Measurements from ENCODE around the gene GPR176.

Gene GPR176

GRCh38 chr15:39919748-39920509, at the start of gene GPR176:
Gene GPR176 (minus strand): TSS chr15:39920266. CDS start chr15:39920026, 240 bp downstream.
- H4K20me1 ChIP-seq = peaks cover 27% of the 10 kb centered on the region
- H3K9me3 ChIP-seq = peaks cover 21% of the 10 kb centered on the region
- peaks cover 25% of the 10 kb centered on the region for H3K36me3 ChIP-seq
- H3K27ac ChIP-seq = peak within 1 kb of the TSS; percentile 96
- TF ChIP-seq Cebpa-rat (IDR thresholded peaks at IDR 0.05) = no peak
- peaks cover 57% of the 10 kb centered on the region for H3K4me1 ChIP-seq
- peak within 1 kb of the TSS; percentile 82 for H3K4me2 ChIP-seq
- H3K27me3 ChIP-seq = no peaks in the 10 kb centered on the region
- H3K9ac ChIP-seq = peak within 1 kb of the TSS; percentile 96
- H3K4me3 ChIP-seq = peak within 1 kb of the TSS; percentile 91

GRCh38 chr15:39969002-39969394, 48.9 kb upstream of the GPR176 start:
- TF ChIP-seq Cebpa-rat (IDR thresholded peaks at IDR 0.05) = no peak
- H3K9ac ChIP-seq = no peak overlapping the region
- no peaks in the 10 kb centered on the region for H3K27me3 ChIP-seq
- no peak overlapping the region for H3K27ac ChIP-seq
- H3K4me3 ChIP-seq = no peak overlapping the region
- peaks cover 80% of the 10 kb centered on the region for H3K36me3 ChIP-seq
- H4K20me1 ChIP-seq = no peaks in the 10 kb centered on the region; the same call in 1 of the 2 replicates
- no peaks in the 10 kb centered on the region for H3K4me1 ChIP-seq
- H3K4me2 ChIP-seq = no peak overlapping the region
- H3K9me3 ChIP-seq = no peaks in the 10 kb centered on the region

DNA sequence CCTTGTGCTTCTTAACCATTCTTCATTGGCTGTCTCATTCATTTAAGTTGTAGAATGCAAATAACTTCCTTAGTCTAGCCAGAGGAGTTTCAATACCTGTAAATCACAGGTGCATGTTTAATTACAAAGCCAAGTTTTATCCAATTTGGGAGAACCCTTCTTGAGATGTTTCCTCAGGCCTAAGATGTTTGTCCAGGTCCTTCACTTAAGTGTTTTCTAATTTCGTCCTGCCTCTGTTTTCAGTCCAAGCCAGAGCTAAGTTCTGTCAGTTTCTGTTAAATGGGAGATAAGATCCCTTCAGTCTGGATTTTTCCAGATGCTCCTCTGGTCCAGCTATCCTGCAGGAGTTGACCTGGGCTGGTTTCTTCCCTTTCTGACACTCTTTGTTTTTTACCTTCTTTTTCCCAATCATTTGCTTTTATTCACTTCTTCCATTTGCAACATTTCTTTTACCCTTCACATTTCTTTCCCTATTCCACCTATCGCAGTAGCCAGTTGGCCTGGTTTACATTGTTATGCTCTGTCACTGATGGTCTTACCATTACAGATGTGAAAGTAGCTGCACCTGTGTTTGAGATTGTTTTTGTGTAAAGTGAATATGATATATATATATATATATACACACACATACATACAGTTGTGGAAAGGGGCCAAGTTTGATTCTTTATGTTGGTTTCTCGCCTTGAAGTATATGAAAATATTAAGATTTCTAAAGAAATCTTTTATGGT, 48.4 kb upstream of the GPR176 start:
- no peak for TF ChIP-seq Cebpa-rat (IDR thresholded peaks at IDR 0.05)
- no peaks in the 10 kb centered on the region for H3K9me3 ChIP-seq
- no peaks in the 10 kb centered on the region for H3K4me1 ChIP-seq
- no peaks in the 10 kb centered on the region; the same call in 1 of the 2 replicates for H4K20me1 ChIP-seq
- H3K36me3 ChIP-seq = peaks cover 74% of the 10 kb centered on the region
- H3K4me3 ChIP-seq = no peak overlapping the region
- no peaks in the 10 kb centered on the region for H3K27me3 ChIP-seq
- no peak overlapping the region for H3K27ac ChIP-seq
- H3K9ac ChIP-seq = no peak overlapping the region
- no peak overlapping the region for H3K4me2 ChIP-seq

DNA sequence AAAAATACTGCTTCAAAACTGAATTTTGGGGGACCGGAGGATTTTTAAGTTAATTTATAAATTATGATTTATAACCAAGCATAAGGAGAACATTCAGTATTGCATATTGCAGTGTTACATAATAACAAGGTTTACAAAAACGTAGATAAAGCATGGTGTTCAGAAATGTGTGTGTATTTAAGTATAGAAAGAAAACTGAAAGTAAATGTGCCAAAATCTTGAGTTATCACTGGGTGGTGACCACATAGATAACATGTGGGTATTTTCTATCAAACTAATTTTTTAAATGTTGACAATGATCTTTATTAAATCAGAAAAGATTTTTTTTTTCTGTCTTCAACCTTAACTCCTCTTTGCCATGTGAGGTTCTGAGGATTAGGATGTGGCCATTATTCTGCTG, 46.5 kb upstream of the GPR176 start:
- H3K27ac ChIP-seq = no peak overlapping the region
- no peak overlapping the region for H3K9ac ChIP-seq
- H3K9me3 ChIP-seq = no peaks in the 10 kb centered on the region
- no peaks in the 10 kb centered on the region; the same call in 1 of the 2 replicates for H4K20me1 ChIP-seq
- no peaks in the 10 kb centered on the region for H3K4me1 ChIP-seq
- no peaks in the 10 kb centered on the region for H3K27me3 ChIP-seq
- peaks cover 72% of the 10 kb centered on the region for H3K36me3 ChIP-seq
- TF ChIP-seq Cebpa-rat (IDR thresholded peaks at IDR 0.05) = no peak
- no peak overlapping the region for H3K4me3 ChIP-seq
- no peak overlapping the region for H3K4me2 ChIP-seq

DNA sequence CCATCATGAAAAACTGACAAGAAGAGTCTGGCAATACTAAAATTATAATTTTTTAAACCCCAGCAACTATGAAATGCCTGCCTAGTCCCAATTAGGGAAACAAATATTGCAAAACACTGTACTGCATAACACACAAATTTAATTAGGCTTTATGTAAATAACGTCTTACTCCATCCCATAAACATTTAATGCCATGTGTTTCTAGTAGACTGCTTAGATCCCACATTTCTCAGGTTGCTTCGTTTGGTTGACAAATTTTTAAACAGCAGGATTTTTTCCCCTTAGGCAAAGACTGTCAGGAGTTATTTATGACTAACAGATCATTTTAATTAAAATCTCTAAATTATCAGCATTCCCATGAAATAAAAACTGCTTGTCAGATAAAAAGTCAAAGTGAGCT, 43.7 kb upstream of the GPR176 start:
- no peak overlapping the region for H3K4me2 ChIP-seq
- H3K9ac ChIP-seq = no peak overlapping the region
- no peak overlapping the region for H3K4me3 ChIP-seq
- no peak overlapping the region for H3K27ac ChIP-seq
- H3K27me3 ChIP-seq = no peaks in the 10 kb centered on the region
- no peaks in the 10 kb centered on the region for H4K20me1 ChIP-seq
- H3K36me3 ChIP-seq = peaks cover 78% of the 10 kb centered on the region
- no peak for TF ChIP-seq Cebpa-rat (IDR thresholded peaks at IDR 0.05)
- no peaks in the 10 kb centered on the region for H3K4me1 ChIP-seq
- H3K9me3 ChIP-seq = no peaks in the 10 kb centered on the region

DNA sequence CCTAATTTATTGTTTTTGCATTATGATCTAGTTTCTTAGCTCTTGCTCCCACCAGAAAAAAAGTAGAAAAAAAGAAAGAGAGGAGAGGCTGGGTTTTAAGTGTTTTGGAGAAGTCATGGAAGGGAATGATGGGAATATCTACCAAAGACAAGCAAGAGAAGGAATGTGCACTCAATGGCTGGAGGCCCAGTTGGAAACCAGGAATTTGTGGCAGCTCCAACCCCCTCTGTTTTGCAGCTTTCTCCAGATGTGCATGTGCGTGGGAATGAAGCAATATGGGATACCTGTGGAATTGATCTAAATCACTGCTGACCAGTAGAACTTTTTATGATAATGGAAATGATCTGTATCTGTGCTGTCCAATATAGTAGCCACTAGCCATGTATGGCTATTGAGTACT, 41.0 kb upstream of the GPR176 start:
- Histone ChIP-seq H3K4me1 (no peaks in the 10 kb centered on the region), H4K20me1 (no peaks in the 10 kb centered on the region), H3K27ac (no peak overlapping the region), H3K9me3 (no peaks in the 10 kb centered on the region), H3K4me2 (no peak overlapping the region), H3K4me3 (no peak overlapping the region), H3K27me3 (no peaks in the 10 kb centered on the region), H3K9ac (no peak overlapping the region), H3K36me3 (peaks cover 83% of the 10 kb centered on the region)
- TF ChIP-seq Cebpa-rat (IDR thresholded peaks at IDR 0.05) = no peak

GRCh38 chr15:39960411-39960810, 40.3 kb upstream of the GPR176 start:
- no peak overlapping the region for H3K4me3 ChIP-seq
- no peak overlapping the region for H3K27ac ChIP-seq
- peaks cover 83% of the 10 kb centered on the region for H3K36me3 ChIP-seq

DNA sequence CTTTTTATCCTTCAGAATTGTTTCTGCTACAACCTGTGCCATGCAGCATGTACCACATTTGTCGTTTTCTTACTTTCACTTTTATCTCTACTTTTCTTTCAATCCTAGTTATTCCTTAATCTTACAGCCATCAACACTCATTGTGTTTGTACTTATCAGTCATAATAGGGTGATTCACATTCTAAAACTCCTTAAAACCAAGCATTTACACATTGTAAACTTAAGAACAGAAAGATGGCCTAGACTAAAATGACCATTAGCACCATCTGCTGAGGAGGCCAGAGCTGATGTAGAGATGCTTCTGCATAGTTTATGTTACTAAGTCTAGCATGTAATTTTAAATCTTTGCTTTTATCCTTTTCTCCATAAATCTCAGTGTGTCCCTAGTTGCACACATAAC, 39.3 kb upstream of the GPR176 start:
- H3K4me3 ChIP-seq = no peak overlapping the region
- no peak overlapping the region for H3K9ac ChIP-seq
- no peak overlapping the region for H3K4me2 ChIP-seq
- no peak overlapping the region for H3K27ac ChIP-seq
- no peaks in the 10 kb centered on the region for H3K9me3 ChIP-seq
- H3K36me3 ChIP-seq = peaks cover 83% of the 10 kb centered on the region
- H3K4me1 ChIP-seq = no peaks in the 10 kb centered on the region
- no peaks in the 10 kb centered on the region for H4K20me1 ChIP-seq
- no peaks in the 10 kb centered on the region for H3K27me3 ChIP-seq
- no peak for TF ChIP-seq Cebpa-rat (IDR thresholded peaks at IDR 0.05)

More at GRCh38 chr15:39960411-39960810, 40.3 kb upstream of the GPR176 start:
- Histone ChIP-seq H3K9me3 (no peaks in the 10 kb centered on the region), H3K9ac (no peak overlapping the region), H3K4me2 (no peak overlapping the region), H3K4me1 (no peaks in the 10 kb centered on the region), H4K20me1 (no peaks in the 10 kb centered on the region), H3K27me3 (no peaks in the 10 kb centered on the region)
- TF ChIP-seq Cebpa-rat (IDR thresholded peaks at IDR 0.05) = no peak

- H3K4me2 ChIP-seq = no peak overlapping the region
- H3K9me3 ChIP-seq = no peaks in the 10 kb centered on the region
- H3K9ac ChIP-seq = no peak overlapping the region
- no peak for TF ChIP-seq Cebpa-rat (IDR thresholded peaks at IDR 0.05)
- H3K27ac ChIP-seq = no peak overlapping the region
- H3K27me3 ChIP-seq = no peaks in the 10 kb centered on the region
- H3K36me3 ChIP-seq = peaks cover 93% of the 10 kb centered on the region
- no peaks in the 10 kb centered on the region for H4K20me1 ChIP-seq
- H3K4me1 ChIP-seq = no peaks in the 10 kb centered on the region
- no peak overlapping the region for H3K4me3 ChIP-seq
Observed at GRCh38 chr15:39957481-39957880, 37.4 kb upstream of the GPR176 start.

GRCh38 chr15:39953521-39953920, 33.5 kb upstream of the GPR176 start:
- Histone ChIP-seq H3K4me2 (no peak overlapping the region), H3K36me3 (peaks cover 83% of the 10 kb centered on the region), H4K20me1 (no peaks in the 10 kb centered on the region), H3K4me1 (no peaks in the 10 kb centered on the region), H3K9me3 (no peaks in the 10 kb centered on the region), H3K4me3 (no peak overlapping the region), H3K27me3 (no peaks in the 10 kb centered on the region), H3K9ac (no peak overlapping the region), H3K27ac (no peak overlapping the region)
- TF ChIP-seq Cebpa-rat (IDR thresholded peaks at IDR 0.05) = peak; percentile 71; the same call in 1 of the 2 replicates
